ENCODE data around the gene SERF2. TPM values are rescaled to one million over a fixed set of nuclear protein-coding genes. Genes with fewer than 3 reads are reported as not detected.

SERF2 gene
- total and polyA plus RNA-seq, 2 of the 8 experiments (the other 6 are each of a cell fraction or from before 2014, with no cell fraction given), result 655 to 999 TPM

DNA sequence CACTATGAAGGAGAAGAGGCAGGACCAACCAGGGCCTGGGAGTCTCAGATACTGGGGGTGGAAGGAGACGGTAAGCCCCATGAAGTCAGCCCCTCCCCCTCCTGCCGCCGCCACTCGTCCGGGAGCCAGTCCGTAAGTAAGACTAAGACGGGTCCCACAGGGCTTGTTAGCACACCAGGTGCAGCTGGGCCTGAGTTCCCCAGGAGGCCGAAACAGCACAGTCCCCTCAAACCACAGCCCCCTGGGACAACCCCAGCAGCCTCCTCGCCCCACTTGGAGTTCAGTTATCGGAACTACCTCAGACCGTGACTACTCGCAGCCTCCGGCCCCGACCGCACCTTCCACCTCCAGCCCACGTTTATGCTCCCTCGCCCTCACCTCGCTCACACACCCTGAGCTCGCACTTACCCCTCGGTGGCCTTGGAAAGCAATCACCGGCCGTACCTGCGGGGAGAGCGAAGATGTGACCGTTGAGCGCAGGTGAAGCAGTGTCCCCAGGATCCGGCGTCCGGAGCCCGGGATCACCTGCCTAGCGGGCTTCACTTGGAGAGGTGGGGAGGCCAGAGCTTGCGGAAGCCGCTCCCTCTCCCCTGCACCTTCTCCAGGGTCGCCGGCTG lies 15.9 kb upstream of the SERF2 start (continued):
- TF ChIP-seq, protein P1, sequence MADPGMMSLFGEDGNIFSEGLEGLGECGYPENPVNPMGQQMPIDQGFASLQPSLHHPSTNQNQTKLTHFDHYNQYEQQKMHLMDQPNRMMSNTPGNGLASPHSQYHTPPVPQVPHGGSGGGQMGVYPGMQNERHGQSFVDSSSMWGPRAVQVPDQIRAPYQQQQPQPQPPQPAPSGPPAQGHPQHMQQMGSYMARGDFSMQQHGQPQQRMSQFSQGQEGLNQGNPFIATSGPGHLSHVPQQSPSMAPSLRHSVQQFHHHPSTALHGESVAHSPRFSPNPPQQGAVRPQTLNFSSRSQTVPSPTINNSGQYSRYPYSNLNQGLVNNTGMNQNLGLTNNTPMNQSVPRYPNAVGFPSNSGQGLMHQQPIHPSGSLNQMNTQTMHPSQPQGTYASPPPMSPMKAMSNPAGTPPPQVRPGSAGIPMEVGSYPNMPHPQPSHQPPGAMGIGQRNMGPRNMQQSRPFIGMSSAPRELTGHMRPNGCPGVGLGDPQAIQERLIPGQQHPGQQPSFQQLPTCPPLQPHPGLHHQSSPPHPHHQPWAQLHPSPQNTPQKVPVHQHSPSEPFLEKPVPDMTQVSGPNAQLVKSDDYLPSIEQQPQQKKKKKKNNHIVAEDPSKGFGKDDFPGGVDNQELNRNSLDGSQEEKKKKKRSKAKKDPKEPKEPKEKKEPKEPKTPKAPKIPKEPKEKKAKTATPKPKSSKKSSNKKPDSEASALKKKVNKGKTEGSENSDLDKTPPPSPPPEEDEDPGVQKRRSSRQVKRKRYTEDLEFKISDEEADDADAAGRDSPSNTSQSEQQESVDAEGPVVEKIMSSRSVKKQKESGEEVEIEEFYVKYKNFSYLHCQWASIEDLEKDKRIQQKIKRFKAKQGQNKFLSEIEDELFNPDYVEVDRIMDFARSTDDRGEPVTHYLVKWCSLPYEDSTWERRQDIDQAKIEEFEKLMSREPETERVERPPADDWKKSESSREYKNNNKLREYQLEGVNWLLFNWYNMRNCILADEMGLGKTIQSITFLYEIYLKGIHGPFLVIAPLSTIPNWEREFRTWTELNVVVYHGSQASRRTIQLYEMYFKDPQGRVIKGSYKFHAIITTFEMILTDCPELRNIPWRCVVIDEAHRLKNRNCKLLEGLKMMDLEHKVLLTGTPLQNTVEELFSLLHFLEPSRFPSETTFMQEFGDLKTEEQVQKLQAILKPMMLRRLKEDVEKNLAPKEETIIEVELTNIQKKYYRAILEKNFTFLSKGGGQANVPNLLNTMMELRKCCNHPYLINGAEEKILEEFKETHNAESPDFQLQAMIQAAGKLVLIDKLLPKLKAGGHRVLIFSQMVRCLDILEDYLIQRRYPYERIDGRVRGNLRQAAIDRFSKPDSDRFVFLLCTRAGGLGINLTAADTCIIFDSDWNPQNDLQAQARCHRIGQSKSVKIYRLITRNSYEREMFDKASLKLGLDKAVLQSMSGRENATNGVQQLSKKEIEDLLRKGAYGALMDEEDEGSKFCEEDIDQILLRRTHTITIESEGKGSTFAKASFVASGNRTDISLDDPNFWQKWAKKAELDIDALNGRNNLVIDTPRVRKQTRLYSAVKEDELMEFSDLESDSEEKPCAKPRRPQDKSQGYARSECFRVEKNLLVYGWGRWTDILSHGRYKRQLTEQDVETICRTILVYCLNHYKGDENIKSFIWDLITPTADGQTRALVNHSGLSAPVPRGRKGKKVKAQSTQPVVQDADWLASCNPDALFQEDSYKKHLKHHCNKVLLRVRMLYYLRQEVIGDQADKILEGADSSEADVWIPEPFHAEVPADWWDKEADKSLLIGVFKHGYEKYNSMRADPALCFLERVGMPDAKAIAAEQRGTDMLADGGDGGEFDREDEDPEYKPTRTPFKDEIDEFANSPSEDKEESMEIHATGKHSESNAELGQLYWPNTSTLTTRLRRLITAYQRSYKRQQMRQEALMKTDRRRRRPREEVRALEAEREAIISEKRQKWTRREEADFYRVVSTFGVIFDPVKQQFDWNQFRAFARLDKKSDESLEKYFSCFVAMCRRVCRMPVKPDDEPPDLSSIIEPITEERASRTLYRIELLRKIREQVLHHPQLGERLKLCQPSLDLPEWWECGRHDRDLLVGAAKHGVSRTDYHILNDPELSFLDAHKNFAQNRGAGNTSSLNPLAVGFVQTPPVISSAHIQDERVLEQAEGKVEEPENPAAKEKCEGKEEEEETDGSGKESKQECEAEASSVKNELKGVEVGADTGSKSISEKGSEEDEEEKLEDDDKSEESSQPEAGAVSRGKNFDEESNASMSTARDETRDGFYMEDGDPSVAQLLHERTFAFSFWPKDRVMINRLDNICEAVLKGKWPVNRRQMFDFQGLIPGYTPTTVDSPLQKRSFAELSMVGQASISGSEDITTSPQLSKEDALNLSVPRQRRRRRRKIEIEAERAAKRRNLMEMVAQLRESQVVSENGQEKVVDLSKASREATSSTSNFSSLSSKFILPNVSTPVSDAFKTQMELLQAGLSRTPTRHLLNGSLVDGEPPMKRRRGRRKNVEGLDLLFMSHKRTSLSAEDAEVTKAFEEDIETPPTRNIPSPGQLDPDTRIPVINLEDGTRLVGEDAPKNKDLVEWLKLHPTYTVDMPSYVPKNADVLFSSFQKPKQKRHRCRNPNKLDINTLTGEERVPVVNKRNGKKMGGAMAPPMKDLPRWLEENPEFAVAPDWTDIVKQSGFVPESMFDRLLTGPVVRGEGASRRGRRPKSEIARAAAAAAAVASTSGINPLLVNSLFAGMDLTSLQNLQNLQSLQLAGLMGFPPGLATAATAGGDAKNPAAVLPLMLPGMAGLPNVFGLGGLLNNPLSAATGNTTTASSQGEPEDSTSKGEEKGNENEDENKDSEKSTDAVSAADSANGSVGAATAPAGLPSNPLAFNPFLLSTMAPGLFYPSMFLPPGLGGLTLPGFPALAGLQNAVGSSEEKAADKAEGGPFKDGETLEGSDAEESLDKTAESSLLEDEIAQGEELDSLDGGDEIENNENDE (IDR thresholded peaks at IDR 0.05; ENCODE audit: insufficient replicate concordance, low read length), result no peak
- TF ChIP-seq KDM1A (IDR thresholded peaks at IDR 0.05; ENCODE audit: borderline replicate concordance, low read length) (no peak), RXRA (IDR thresholded peaks at IDR 0.05; ENCODE audit: insufficient read depth, low read depth, low read length) (no peak), SAP30 (IDR thresholded peaks at IDR 0.05; ENCODE audit: insufficient read depth, insufficient replicate concordance, low read length) (peak; percentile 45), BACH1 (IDR thresholded peaks at IDR 0.05; ENCODE audit: low read length) (no peak), JUND (IDR thresholded peaks at IDR 0.05; ENCODE audit: low read length) (no peak), TAF7 (optimal IDR thresholded peaks at IDR 0.05; ENCODE audit: borderline replicate concordance, low read depth, low read length) (no peak), TBP (IDR thresholded peaks at IDR 0.05; ENCODE audit: low read depth, low read length) (peak; percentile 22; the same call in 1 of the 2 replicates), MAFK (IDR thresholded peaks at IDR 0.05; ENCODE audit: low read depth, low read length) (no peak)
- TF ChIP-seq, protein P2, sequence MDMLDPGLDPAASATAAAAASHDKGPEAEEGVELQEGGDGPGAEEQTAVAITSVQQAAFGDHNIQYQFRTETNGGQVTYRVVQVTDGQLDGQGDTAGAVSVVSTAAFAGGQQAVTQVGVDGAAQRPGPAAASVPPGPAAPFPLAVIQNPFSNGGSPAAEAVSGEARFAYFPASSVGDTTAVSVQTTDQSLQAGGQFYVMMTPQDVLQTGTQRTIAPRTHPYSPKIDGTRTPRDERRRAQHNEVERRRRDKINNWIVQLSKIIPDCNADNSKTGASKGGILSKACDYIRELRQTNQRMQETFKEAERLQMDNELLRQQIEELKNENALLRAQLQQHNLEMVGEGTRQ (IDR thresholded peaks at IDR 0.05; ENCODE audit: low read length), result no peak
